CD14-positive monocyte (primary cell): Measurements from ENCODE around the gene MPV17L2. TPM values are rescaled to one million over a fixed set of nuclear protein-coding genes. Genes with fewer than 3 reads are reported as not detected.

Experiments used
- DNase-seq, 3 donors: peaks; one replicate each; pipeline ENCODE4 v3.0.0-alpha.2; 2011 to 2022
- H2AFZ ChIP-seq: 2 replicates; pipeline ENCODE4 v1.6.0; 2012; ENCODE audit warnings: mild to moderate bottlenecking, low read depth, low read length, inconsistent platforms; ENCODE audit not compliant: insufficient read depth, poor library complexity, severe bottlenecking
- H3K27ac ChIP-seq, 2 donors: 1 replicate in 1 of 2; 2 replicates in 1 of 2; pipeline ENCODE4 v1.5.1; 2012 to 2013; ENCODE audit warnings: low read length in 2 of 2, control low read depth in 1 of 2, inconsistent platforms in 1 of 2, low read depth in 1 of 2, mild to moderate bottlenecking in 1 of 2
- H3K27me3 ChIP-seq, 2 donors: one replicate each; pipeline versions ENCODE4 v1.6.0 to v1.6.1; 2011 to 2013; ENCODE audit warnings: low read length in 2 of 2; ENCODE audit not compliant: control insufficient read depth in 2 of 2, insufficient read depth in 2 of 2
- H3K36me3 ChIP-seq, 2 donors: replicated peaks in 1 of 2; 1 replicate in 1 of 2; 2 replicates in 1 of 2; pipeline versions ENCODE4 v1.5.1 to v1.6.1; 2012 to 2013; ENCODE audit warnings: low read length in 2 of 2, control low read depth in 1 of 2, inconsistent platforms in 1 of 2, mild to moderate bottlenecking in 1 of 2; ENCODE audit not compliant: insufficient read depth in 2 of 2, control insufficient read depth in 1 of 2
- H3K4me1 ChIP-seq, 2 donors: 1 replicate in 1 of 2; 2 replicates in 1 of 2; pipeline versions ENCODE4 v1.5.1 to v1.6.1; 2012 to 2013; ENCODE audit warnings: low read length in 2 of 2, control low read depth in 1 of 2, inconsistent platforms in 1 of 2, mild to moderate bottlenecking in 1 of 2, moderate library complexity in 1 of 2; ENCODE audit not compliant: insufficient read depth in 2 of 2, control insufficient read depth in 1 of 2
- H3K4me2 ChIP-seq: replicated peaks from 2 replicates; pipeline ENCODE3; 2012; ENCODE audit warnings: low read length, moderate library complexity, mild to moderate bottlenecking; ENCODE audit not compliant: poor library complexity, severe bottlenecking; ENCODE audit errors: extremely low read depth
- H3K4me3 ChIP-seq, 3 experiments: fragments of 200-600 bp in 1 of 3; sonication (generic) in 1 of 3; replicated peaks in 1 of 3; 1 replicate in 2 of 3; 2 replicates in 1 of 3; pipeline ENCODE4 v1.5.1; 2011 to 2013; ENCODE audit warnings: low read length in 3 of 3, mild to moderate bottlenecking in 3 of 3, control low read depth in 2 of 3, low read depth in 2 of 3, inconsistent platforms in 1 of 3, moderate library complexity in 1 of 3
- H3K79me2 ChIP-seq: 2 replicates; pipeline ENCODE4 v1.6.0; 2012; ENCODE audit warnings: mild to moderate bottlenecking, control low read depth, inconsistent platforms, low read length, moderate library complexity; ENCODE audit not compliant: insufficient read depth
- H3K9ac ChIP-seq: 2 replicates; pipeline ENCODE4 v1.6.0; 2017; ENCODE audit warnings: low read length, mild to moderate bottlenecking; ENCODE audit not compliant: insufficient read depth, poor library complexity, severe bottlenecking
- H3K9me3 ChIP-seq, 2 donors: replicated peaks in 1 of 2; 1 replicate in 1 of 2; 2 replicates in 1 of 2; pipeline versions ENCODE4 v1.5.1 to v1.6.1; 2012 to 2013; ENCODE audit warnings: low read length in 2 of 2, control low read depth in 1 of 2; ENCODE audit not compliant: control insufficient read depth in 1 of 2, insufficient read depth in 1 of 2
- H4K20me1 ChIP-seq: 2 replicates; pipeline ENCODE4 v1.6.0; 2012; ENCODE audit warnings: mild to moderate bottlenecking, low read length, control low read depth, moderate library complexity; ENCODE audit not compliant: insufficient read depth
- H3K27ac Mint-ChIP-seq, 7 donors: one replicate each; pipeline ENCODE4 v1.8.0; 2020; ENCODE audit warnings: mild to moderate bottlenecking in 7 of 7, mixed read lengths in 7 of 7, moderate library complexity in 6 of 7, inconsistent platforms in 2 of 7
- H3K27me3 Mint-ChIP-seq, 3 donors: one replicate each; pipeline ENCODE4 v1.8.0; 2021 to 2022; ENCODE audit warnings: low read depth in 3 of 3, mild to moderate bottlenecking in 3 of 3, mixed read lengths in 3 of 3, moderate library complexity in 3 of 3, inconsistent platforms in 1 of 3
- H3K36me3 Mint-ChIP-seq, 2 donors: one replicate each; pipeline ENCODE4 v1.8.0; 2020; ENCODE audit warnings: mixed read lengths in 2 of 2, inconsistent platforms in 1 of 2, mild to moderate bottlenecking in 1 of 2
- H3K4me1 Mint-ChIP-seq: one replicate; pipeline ENCODE4 v1.8.0; 2020; ENCODE audit warnings: mild to moderate bottlenecking, mixed read lengths
- H3K4me3 Mint-ChIP-seq, 2 donors: one replicate each; pipeline ENCODE4 v1.8.0; 2020; ENCODE audit warnings: mild to moderate bottlenecking in 2 of 2, mixed read lengths in 2 of 2, moderate library complexity in 1 of 2
- H3K9me3 Mint-ChIP-seq, 7 donors: one replicate each; pipeline ENCODE4 v1.8.0; 2020 to 2022; ENCODE audit warnings: mixed read lengths in 7 of 7, mild to moderate bottlenecking in 6 of 7, moderate library complexity in 6 of 7, inconsistent platforms in 2 of 7
- CTCF ChIP-seq: fragments of 200-600 bp; IDR thresholded peaks from one replicate; pipeline ENCODE4 v1.8.0; 2022; ENCODE audit warnings: antibody characterized with exemption, mild to moderate bottlenecking
- WGBS: methylation state at CpG from one replicate; pipeline ENCODE4 v1.1.5; 2013; ENCODE audit warnings: missing lambda C conversion rate; ENCODE audit not compliant: insufficient coverage; 5-methylcytosine and 5-hydroxymethylcytosine counted together
- intact Hi-C, 2 donors: fragments of 100-400 bp; cut with micrococcal nuclease; formaldehyde crosslinking; loops; one replicate each; pipeline versions ENCODE4 v1.15.0 to v1.15.1; 2023
- polyA plus RNA-seq, 3 donors: library from polyadenylated mRNA; depleted of rRNA in 1 of 3; unstranded in 2 of 3; stranded (reverse) in 1 of 3; fragments of 300-500 nt in 2 of 3; fragments of >200 nt in 1 of 3; fragmentation: Illumina TruSeq in 2 of 3; gene quantifications; 1 replicate in 2 of 3; 2 replicates in 1 of 3; pipeline ENCODE4 v1.2.3, GENCODE V29; 2012 to 2021

Gene MPV17L2
- polyA plus RNA-seq, 3 donors: 14.3 to 20.2 (median 15.0) TPM

GRCh38 chr19:18194181-18194530, 1.1 kb downstream of the MPV17L2 start:
- peak overlapping the region; percentile 80 to 87 for H3K4me3 Mint-ChIP-seq
- H3K4me1 ChIP-seq: peaks cover 29 to 37% of the 10 kb centered on the region in 2 donors
- H3K9me3 Mint-ChIP-seq: no peaks in the 10 kb centered on the region
- peaks cover 20 to 29% of the 10 kb centered on the region in 2 donors for H3K36me3 ChIP-seq
- peaks cover 29 to 47% of the 10 kb centered on the region in 2 donors for H3K36me3 Mint-ChIP-seq
- H3K9me3 ChIP-seq: no peaks in the 10 kb centered on the region
- no peak overlapping the region for H2AFZ ChIP-seq
- H3K27me3 Mint-ChIP-seq: peaks cover 0 to 4% (median 0%) of the 10 kb centered on the region in 3 donors
- peak overlapping the region in 2 of 3 experiments; percentile 64 to 88 for H3K4me3 ChIP-seq
- peaks cover 10% of the 10 kb centered on the region for H4K20me1 ChIP-seq
- no peaks in the 10 kb centered on the region for H3K27me3 ChIP-seq
- H3K27ac ChIP-seq: peak overlapping the region in 1 of 2 donors; percentile 75
- WGBS: 60% methylated on average over 8 of the region's 12 CpGs
- no peak for TF ChIP-seq CTCF
- H3K9ac ChIP-seq: no peak overlapping the region
- peak overlapping the region; percentile 100 for H3K4me2 ChIP-seq
- H3K27ac Mint-ChIP-seq: peak overlapping the region in 5 of 7 donors; percentile 46 to 92 (median 88)
- intact Hi-C loops: loop anchor here in 1 of 2 donors (5.0 kb wide), 2 partner anchors 42 to 128 kb away; partner anchors contain the start of genes LSM4 and PIK3R2
- DNase-seq: no peak
- H3K4me1 Mint-ChIP-seq: peaks cover 28% of the 10 kb centered on the region
- H3K79me2 ChIP-seq: peaks cover 13% of the 10 kb centered on the region

GRCh38 chr19:18194554-18195238, 1.7 kb downstream of the MPV17L2 start:
- H3K27me3 ChIP-seq: no peaks in the 10 kb centered on the region
- H3K27me3 Mint-ChIP-seq: peaks cover 0 to 4% (median 0%) of the 10 kb centered on the region in 3 donors
- H3K4me1 Mint-ChIP-seq: peaks cover 28% of the 10 kb centered on the region
- H3K9me3 ChIP-seq: no peaks in the 10 kb centered on the region
- H3K36me3 Mint-ChIP-seq: peaks cover 34 to 50% of the 10 kb centered on the region in 2 donors
- H4K20me1 ChIP-seq: peaks cover 10% of the 10 kb centered on the region
- no peak overlapping the region for H2AFZ ChIP-seq
- peak overlapping the region in 1 of 3 experiments; percentile 88 for H3K4me3 ChIP-seq
- peak overlapping the region; percentile 80 to 87 for H3K4me3 Mint-ChIP-seq
- TF ChIP-seq CTCF: no peak
- H3K4me2 ChIP-seq: peak overlapping the region; percentile 100
- peak in 2 of 3 donors; percentile 46 to 76 for DNase-seq
- WGBS: 10% methylated on average over 7 of the region's 27 CpGs
- intact Hi-C loops: loop anchor here in 1 of 2 donors (5.0 kb wide), 2 partner anchors 42 to 128 kb away; partner anchors contain the start of genes LSM4 and PIK3R2
- H3K4me1 ChIP-seq: peaks cover 29 to 37% of the 10 kb centered on the region in 2 donors
- H3K27ac ChIP-seq: peak overlapping the region in 1 of 2 donors; percentile 34
- H3K36me3 ChIP-seq: peaks cover 20 to 32% of the 10 kb centered on the region in 2 donors
- peaks cover 13% of the 10 kb centered on the region for H3K79me2 ChIP-seq
- no peak overlapping the region for H3K9ac ChIP-seq
- H3K9me3 Mint-ChIP-seq: no peaks in the 10 kb centered on the region
- H3K27ac Mint-ChIP-seq: peak overlapping the region in 5 of 7 donors; percentile 30 to 92 (median 75)
